NCI-H1930 (cell line): ENCODE results near the gene DLX3.

Source experiments
- DNase-seq, 2 experiments: peaks; one replicate each; lab custom pipeline; 2025; lab: John Stamatoyannopoulos, UW

Gene DLX3

GRCh38 chr17:49992191-49992932 lies 2.7 kb downstream of the DLX3 start:
- no peak for DNase-seq

GRCh38 chr17:49991409-49991808 lies 3.6 kb downstream of the DLX3 start:
- DNase-seq, result no peak

- no peak for DNase-seq
Measured at GRCh38 chr17:49990921-49991320, 4.1 kb downstream of the DLX3 start.

GRCh38 chr17:49990331-49990730 lies 4.7 kb downstream of the DLX3 start:
- no peak for DNase-seq

- no peak for DNase-seq
Measured at GRCh38 chr17:49989518-49989880, 5.5 kb downstream of the DLX3 start.

- no peak for DNase-seq
Measured at GRCh38 chr17:49987681-49988441, 7.2 kb downstream of the DLX3 start.

GRCh38 chr17:49987290-49987585 lies 7.8 kb downstream of the DLX3 start:
- no peak for DNase-seq

GRCh38 chr17:49986396-49987289 lies 8.4 kb downstream of the DLX3 start:
- DNase-seq, result no peak

GRCh38 chr17:49985310-49985990 lies 9.6 kb downstream of the DLX3 start:
- no peak for DNase-seq

GRCh38 chr17:49984776-49985175 lies 10.2 kb downstream of the DLX3 start:
- no peak for DNase-seq

GRCh38 chr17:49984283-49984682 lies 10.7 kb downstream of the DLX3 start:
- DNase-seq, result no peak

GRCh38 chr17:49980703-49981197 lies 14.3 kb downstream of the DLX3 start:
- DNase-seq, result no peak

GRCh38 chr17:49979748-49980479 lies 15.1 kb downstream of the DLX3 start:
- DNase-seq, result no peak

- DNase-seq, result no peak
Measured at GRCh38 chr17:49978501-49978900, 16.5 kb downstream of the DLX3 start.

GRCh38 chr17:49977463-49978389 lies 17.3 kb downstream of the DLX3 start:
- no peak for DNase-seq

- DNase-seq, result no peak
Measured at GRCh38 chr17:49976828-49977202, 18.2 kb downstream of the DLX3 start.

GRCh38 chr17:49976163-49976827 lies 18.7 kb downstream of the DLX3 start:
- no peak for DNase-seq

GRCh38 chr17:49975531-49975930 lies 19.5 kb downstream of the DLX3 start:
- no peak for DNase-seq

GRCh38 chr17:49973271-49973615 lies 21.8 kb downstream of the DLX3 start:
- DNase-seq, result no peak
